ENCODE results near the gene CCPG1.
A peak's percentile ranks its signal among the peaks of the same experiment; 100 is the strongest.

The CCPG1 gene

DNA sequence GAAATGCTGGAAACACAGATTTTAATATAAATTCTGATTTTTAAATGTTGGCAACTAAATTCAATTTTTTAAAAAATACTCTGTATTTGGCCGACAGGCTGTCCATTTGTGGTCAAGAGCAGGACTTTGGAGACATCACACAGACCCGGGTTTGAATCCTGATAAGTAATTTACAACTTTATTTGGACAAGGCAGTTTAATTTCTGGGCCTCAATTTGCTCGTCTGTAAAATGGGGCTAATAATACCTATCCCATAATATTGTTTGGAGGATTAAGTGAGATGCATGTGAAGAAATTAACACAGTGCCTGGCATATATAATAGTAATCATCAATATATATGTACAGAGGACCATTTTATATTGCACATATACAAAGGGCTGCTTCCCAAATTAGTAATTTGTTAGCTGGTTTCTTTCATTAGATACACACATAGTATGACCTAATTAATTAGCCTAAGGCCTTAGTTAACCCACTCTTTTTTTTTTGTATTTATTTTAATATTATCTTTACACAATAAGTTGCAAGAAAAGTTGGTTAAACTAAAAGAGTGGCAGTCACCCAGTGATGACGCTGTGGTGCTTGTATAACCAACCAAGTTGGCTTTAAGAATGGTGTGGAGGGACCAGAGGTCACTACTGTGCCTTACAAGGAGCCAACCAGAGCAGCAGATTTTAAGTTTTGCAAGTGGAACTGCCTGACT, 88.5 kb downstream of the CCPG1 start:
- Mint-ChIP-seq H3K27me3 (no peaks in the 10 kb centered on the region), H3K27ac (peak overlapping the region; percentile 99), H3K36me3 (ENCODE audit: low read depth) (peaks cover 59% of the 10 kb centered on the region), H3K9me3 (no peaks in the 10 kb centered on the region), H3K4me1 (ENCODE audit: low read depth) (peaks cover 58% of the 10 kb centered on the region), H3K4me3 (peak overlapping the region; percentile 97)
- no peak for DNase-seq

GRCh38 chr15:55318588-55319494, 89.3 kb downstream of the CCPG1 start, which contains the start of the genes PIGB and PIGBOS1:
Gene PIGB, plus strand, starts transcription at chr15:55319222. Its CDS starts 29 bp downstream, at chr15:55319251.
Gene PIGBOS1, minus strand, starts transcription at chr15:55319123. Its CDS starts 1,331 bp downstream, at chr15:55317792.
- Mint-ChIP-seq H3K4me1 (ENCODE audit: low read depth) (peaks cover 64% of the 10 kb centered on the region), H3K27ac (peak within 1 kb of the TSS; percentile 99), H3K9me3 (no peaks in the 10 kb centered on the region), H3K36me3 (ENCODE audit: low read depth) (peaks cover 60% of the 10 kb centered on the region), H3K27me3 (no peaks in the 10 kb centered on the region), H3K4me3 (peak within 1 kb of the TSS; percentile 97)
- peak; percentile 88 for DNase-seq

Measured in activated T-cell treated with anti-CD3 and anti-CD28 coated beads, Interleukin-2, amount 50 U/mL, for 24 hours (primary cell).